Measurements from ENCODE around the gene SAFB. TPM values are rescaled to one million over a fixed set of nuclear protein-coding genes. Genes with fewer than 3 reads are reported as not detected.
A peak's percentile ranks its signal among the peaks of the same experiment; 100 is the strongest.

Gene SAFB
- total and polyA plus RNA-seq, 2 of the 13 experiments (the other 11 are each of a cell fraction or from before 2014, with no cell fraction given): 21.0 to 28.4 TPM

GRCh38 chr19:5622465-5623396 lies at the start of gene SAFB, which contains the start of gene SAFB2 (continued):
- TF ChIP-seq FOXP4 (CRISPR knock-in tag; IDR thresholded peaks at IDR 0.05) (no peak; the same call in 1 of the 2 replicates), CAMTA2 (CRISPR knock-in tag; IDR thresholded peaks at IDR 0.05; ENCODE audit: borderline replicate concordance) (peak; percentile 20; the same call in 1 of the 2 replicates), BCLAF1 (IDR thresholded peaks at IDR 0.05) (no peak), ZNF816 (CRISPR knock-in tag; IDR thresholded peaks at IDR 0.05; ENCODE audit: borderline replicate concordance) (peak; percentile 80; the same call in 1 of the 2 replicates), ZNF138 (CRISPR knock-in tag; IDR thresholded peaks at IDR 0.05; ENCODE audit: low read depth) (peak; percentile 96), ELF3 (CRISPR knock-in tag; IDR thresholded peaks at IDR 0.05) (peak; percentile 86), ATF5 (CRISPR knock-in tag; IDR thresholded peaks at IDR 0.05; ENCODE audit: low read depth) (no peak; the same call in 1 of the 2 replicates), ZBTB14 (CRISPR knock-in tag; IDR thresholded peaks at IDR 0.05) (peak; percentile 95), ZNF44 (CRISPR knock-in tag; IDR thresholded peaks at IDR 0.05) (peak; percentile 83; the same call in 1 of the 2 replicates), CBX5 (CRISPR knock-in tag; IDR thresholded peaks at IDR 0.05; ENCODE audit: borderline replicate concordance) (no peak), ZNF546 (CRISPR knock-in tag; conservative IDR thresholded peaks at IDR 0.05) (0 out of 2 replicates have a peak, but pooled peaks have one; percentile 31)
- TF ChIP-seq, protein P1, sequence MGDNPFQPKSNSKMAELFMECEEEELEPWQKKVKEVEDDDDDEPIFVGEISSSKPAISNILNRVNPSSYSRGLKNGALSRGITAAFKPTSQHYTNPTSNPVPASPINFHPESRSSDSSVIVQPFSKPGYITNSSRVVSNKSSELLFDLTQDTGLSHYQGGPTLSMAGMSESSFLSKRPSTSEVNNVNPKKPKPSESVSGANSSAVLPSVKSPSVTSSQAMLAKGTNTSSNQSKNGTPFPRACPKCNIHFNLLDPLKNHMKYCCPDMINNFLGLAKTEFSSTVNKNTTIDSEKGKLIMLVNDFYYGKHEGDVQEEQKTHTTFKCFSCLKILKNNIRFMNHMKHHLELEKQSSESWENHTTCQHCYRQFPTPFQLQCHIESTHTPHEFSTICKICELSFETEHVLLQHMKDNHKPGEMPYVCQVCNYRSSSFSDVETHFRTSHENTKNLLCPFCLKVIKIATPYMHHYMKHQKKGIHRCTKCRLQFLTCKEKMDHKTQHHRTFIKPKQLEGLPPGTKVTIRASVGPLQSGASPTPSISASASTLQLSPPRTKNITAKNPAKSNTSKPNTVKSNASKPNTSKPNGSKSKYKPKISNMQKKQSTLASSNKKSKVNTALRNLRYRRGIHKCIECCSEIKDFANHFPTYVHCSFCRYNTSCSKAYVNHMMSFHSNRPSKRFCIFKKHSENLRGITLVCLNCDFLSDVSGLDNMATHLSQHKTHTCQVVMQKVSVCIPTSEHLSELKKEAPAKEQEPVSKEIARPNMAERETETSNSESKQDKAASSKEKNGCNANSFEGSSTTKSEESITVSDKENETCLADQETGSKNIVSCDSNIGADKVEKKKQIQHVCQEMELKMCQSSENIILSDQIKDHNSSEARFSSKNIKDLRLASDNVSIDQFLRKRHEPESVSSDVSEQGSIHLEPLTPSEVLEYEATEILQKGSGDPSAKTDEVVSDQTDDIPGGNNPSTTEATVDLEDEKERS (CRISPR knock-in tag; IDR thresholded peaks at IDR 0.05): 0 out of 2 replicates have a peak, but pooled peaks have one; percentile 12
- TF ChIP-seq, protein P2, sequence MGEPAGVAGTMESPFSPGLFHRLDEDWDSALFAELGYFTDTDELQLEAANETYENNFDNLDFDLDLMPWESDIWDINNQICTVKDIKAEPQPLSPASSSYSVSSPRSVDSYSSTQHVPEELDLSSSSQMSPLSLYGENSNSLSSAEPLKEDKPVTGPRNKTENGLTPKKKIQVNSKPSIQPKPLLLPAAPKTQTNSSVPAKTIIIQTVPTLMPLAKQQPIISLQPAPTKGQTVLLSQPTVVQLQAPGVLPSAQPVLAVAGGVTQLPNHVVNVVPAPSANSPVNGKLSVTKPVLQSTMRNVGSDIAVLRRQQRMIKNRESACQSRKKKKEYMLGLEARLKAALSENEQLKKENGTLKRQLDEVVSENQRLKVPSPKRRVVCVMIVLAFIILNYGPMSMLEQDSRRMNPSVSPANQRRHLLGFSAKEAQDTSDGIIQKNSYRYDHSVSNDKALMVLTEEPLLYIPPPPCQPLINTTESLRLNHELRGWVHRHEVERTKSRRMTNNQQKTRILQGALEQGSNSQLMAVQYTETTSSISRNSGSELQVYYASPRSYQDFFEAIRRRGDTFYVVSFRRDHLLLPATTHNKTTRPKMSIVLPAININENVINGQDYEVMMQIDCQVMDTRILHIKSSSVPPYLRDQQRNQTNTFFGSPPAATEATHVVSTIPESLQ (CRISPR knock-in tag; conservative IDR thresholded peaks at IDR 0.05): no peak
